ENCODE data around the gene MAP4K4.
A peak's percentile ranks its signal among the peaks of the same experiment; 100 is the strongest.

MAP4K4 gene

DNA sequence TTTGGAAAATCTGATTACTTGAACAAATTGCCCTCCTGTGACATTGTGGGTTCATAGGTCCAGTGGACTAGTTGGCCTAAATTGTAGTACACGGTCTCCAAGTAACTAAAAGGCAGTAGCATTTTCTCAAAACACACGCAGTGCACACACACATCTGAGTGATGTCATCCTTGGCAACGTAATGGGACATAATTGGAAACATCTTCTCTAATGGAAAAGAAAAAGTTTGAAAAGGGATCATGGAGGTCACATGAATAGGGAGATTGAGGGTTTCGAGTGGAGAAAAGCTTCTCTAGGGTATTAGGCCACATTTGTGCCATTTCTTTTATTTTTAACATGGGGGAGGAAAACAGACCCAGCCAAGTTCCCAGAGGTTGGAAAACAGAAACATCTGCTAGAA lies 93.3 kb downstream of the MAP4K4 start:
- DNase-seq (ENCODE audit: low spot score) = no peak

DNA sequence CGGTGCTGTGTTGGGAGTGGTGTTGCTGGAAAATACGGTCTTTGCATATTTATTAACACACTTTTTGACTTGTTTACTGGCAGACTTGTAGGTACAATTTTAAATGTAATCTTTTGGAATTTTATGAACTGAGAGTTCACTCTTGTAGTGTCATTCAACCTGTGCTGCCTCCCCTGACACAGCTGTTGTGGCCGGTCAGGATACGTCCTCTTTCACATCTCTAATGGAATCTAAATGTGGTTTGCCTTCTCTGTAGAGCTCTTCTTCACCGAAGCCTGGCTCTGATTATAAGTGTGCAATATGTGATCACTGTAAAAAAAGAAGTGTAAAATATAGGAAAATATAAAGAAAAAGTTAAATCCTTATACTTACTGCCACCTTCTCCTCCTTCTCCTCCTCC lies 94.7 kb downstream of the MAP4K4 start:
- DNase-seq (ENCODE audit: low spot score) = no peak

DNA sequence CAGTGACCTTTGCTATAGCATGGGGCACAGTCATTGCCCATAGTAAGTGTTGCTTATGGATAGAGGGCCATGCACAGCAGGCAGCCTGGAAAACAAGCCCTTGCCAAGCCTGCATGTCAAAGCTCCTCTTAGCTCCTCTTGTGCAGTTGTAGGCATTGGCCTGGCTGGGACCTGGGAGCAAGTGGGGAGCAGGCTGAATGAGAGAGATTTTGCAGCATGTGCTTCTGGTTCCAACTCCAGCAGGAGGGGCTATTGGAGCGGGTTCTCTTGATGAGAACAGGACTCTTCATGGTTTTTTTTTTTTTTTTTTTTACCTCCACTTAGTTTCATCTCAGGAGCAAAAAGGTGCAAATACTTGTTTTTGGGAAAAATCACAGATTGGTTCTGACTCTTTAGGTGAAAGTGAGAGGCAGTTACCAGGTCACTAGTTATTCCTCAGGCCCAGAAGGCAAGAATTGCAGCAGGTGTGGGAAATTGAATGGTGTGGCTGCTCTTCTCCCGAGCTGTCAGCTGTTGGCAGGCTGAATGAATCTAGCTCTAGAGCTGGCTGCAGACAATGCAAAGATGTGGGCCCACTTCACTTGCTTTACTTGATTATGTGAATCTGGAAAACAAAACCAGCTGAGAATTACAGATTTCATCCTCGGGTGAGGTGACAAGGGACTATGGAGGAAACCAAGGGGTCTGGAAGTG lies 95.9 kb downstream of the MAP4K4 start:
- DNase-seq (ENCODE audit: low spot score) = no peak

GRCh38 chr2:101794141-101794540 lies 96.6 kb downstream of the MAP4K4 start:
- no peak for DNase-seq (ENCODE audit: low spot score)

DNA sequence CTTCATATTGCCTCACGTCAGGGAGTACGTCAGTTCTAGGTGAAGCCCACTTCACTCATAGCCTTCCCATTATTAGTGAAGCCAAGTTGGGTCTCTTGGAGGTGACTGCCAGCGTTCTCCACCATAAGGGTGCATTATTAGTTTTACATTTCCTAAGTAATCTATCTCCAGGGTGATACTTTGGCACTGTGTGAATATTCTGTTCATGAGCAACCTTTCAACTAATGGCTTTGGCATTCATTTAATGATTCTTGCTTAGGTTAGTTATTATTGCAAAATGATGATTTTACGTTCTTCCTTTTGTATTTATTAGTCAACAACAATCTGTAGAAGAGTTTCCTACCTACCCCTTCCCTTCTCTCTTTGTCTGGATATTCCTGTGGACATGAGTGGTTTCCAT lies 97.5 kb downstream of the MAP4K4 start:
- DNase-seq (ENCODE audit: low spot score) = no peak

DNA sequence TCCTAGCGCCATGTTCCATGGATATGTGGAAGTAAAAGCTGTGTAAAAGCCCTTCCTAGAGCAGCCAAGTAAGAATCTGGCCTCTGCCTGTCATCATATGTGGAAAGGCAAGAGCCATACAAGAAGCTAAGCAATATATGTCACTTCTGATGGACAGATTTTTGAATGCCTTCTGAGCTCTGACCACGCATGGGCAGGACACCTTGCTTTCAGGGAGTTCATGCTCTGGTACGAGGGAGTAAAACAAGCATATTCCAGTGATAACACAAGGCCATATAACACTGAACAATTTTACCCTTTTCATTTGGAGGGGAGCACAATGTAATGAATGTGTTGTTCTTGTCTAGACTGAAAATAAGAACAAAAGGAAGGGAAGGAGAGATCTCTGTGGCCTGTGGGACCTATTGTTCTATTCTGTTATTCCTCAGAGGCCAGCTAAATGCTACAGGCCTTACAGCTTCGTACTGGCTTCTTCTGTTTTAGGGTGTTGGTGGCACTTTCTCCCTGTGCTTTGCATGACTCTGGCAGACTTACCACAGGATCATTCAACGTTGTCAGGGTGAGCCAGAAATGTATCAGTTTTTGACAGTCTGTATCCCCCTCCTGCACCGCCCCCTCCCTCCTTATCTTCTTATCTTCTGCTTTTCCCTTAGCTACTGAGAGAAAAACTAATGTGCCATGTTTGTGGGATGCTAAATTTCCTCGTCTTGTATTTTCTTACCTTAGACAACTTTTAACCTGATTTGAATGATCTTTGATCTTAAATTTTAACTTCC lies 99.5 kb downstream of the MAP4K4 start:
- DNase-seq (ENCODE audit: low spot score) = no peak

DNA sequence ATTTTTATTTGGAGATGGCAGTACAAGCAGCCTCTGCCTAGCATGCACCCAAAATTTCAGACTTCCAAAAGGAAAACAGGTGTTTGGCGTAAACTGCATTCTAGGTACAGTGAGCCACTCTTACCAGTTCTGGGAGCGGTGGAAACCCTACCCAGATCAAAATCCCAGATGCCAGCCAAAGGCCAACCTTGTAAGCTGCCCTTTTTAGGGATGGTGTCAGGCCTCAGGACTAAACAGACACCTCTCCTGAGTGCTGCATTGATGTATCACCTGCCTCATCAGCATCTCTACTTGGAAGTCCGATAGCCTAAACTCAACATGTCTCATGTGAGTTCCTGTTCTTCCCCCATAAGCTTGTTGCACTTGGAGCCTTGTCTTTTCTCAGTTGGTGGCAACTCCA lies 104.0 kb downstream of the MAP4K4 start:
- DNase-seq (ENCODE audit: low spot score) = no peak

GRCh38 chr2:101802329-101802728 lies 104.8 kb downstream of the MAP4K4 start:
- peak; percentile 62 for DNase-seq (ENCODE audit: low spot score)

GRCh38 chr2:101803128-101803527 lies 105.6 kb downstream of the MAP4K4 start:
- peak; percentile 36 for DNase-seq (ENCODE audit: low spot score)

DNA sequence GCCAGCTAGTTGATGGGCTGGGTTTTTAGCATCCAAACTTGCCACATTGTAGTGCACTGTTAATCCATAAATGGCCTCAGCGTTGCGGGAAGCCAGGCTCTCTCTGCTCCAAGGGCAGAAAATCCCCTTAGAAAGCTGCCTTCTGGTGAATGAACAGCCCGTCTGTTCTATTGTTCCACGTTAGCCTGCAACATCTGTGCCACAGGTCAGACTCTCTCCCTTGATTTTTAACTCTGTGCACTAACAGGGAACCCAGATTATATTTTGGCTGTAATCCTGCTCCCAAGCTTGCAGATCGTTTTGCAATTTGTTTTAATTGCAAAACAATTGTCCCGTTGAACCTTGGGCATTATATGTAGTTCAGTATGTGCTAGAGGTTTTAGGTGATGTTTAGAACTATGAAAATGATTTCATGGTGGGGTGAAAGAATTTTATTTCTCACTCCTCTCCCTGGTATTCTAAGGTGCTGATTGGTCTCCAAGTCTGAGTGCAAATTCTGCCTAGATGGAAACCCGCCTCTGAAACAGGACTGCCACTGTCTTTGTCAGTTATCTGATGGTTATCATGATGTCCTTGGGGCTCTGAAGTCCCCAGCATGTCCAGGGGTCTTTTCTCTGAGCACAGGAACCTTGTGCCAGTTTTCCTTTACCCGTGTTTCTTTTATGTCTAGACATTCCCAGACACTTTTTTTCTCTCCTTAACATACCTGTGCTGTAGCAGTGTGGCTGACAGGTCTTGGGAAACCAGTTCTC lies 106.6 kb downstream of the MAP4K4 start:
- no peak for DNase-seq (ENCODE audit: low spot score)

- no peak for DNase-seq (ENCODE audit: low spot score)
These were observed 107.9 kb downstream of the MAP4K4 start for GRCh38 chr2:101805152-101806088.

GRCh38 chr2:101806123-101806522 lies 108.6 kb downstream of the MAP4K4 start:
- no peak for DNase-seq (ENCODE audit: low spot score)

DNA sequence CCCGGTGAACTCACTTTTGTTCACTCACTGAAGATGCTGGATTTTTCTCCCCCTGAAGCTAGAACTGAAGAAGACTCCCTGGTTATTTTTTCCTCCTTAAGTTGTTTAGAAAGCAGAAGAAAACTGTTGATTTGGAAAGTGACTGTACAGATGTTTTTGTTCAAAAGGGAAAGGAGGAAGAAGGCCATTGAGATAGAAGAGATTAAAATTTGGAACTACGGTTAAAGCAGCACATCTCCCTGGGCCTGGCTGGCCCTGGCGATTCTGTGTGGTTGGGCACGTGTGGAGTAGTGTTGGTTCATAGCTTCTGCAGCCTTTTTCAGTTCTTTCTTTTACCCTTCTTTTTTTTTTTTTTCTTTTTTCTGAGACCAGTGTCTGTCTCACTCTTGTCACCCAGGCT lies 109.2 kb downstream of the MAP4K4 start:
- DNase-seq (ENCODE audit: low spot score) = no peak

- no peak for DNase-seq (ENCODE audit: low spot score)
These were observed 109.7 kb downstream of the MAP4K4 start for GRCh38 chr2:101807242-101807641.

GRCh38 chr2:101808006-101808562 lies 110.6 kb downstream of the MAP4K4 start:
- no peak for DNase-seq (ENCODE audit: low spot score)

DNA sequence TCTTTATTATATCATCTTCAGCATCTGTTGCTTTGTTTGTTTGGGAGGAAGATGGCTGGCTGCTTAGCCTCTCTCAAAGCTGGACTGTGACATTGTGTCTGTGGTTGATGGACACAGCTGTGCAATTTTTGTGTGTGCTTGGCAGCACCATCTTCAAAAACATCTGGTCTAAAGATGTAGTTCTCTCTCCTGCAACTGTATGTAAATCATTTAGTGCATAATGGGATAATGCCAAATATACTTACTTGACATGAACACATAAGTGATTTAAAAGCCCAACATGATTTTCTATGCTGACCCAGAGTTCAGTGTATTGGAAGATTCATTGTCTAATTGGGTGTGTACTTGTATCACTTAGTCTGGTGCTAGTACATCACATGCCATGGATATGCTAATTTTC lies 112.2 kb downstream of the MAP4K4 start:
- no peak for DNase-seq (ENCODE audit: low spot score)

- no peak for DNase-seq (ENCODE audit: low spot score)
These were observed 113.9 kb downstream of the MAP4K4 start for GRCh38 chr2:101811226-101812015.

- DNase-seq (ENCODE audit: low spot score) = no peak
These were observed 114.7 kb downstream of the MAP4K4 start for GRCh38 chr2:101812226-101812625.

GRCh38 chr2:101814752-101815151 lies 117.2 kb downstream of the MAP4K4 start:
- no peak for DNase-seq (ENCODE audit: low spot score)

- no peak for DNase-seq (ENCODE audit: low spot score)
These were observed 117.6 kb downstream of the MAP4K4 start for GRCh38 chr2:101815154-101815553.
